CD4-positive, alpha-beta T cell treated with Interleukin-10 for 1 hour (primary cell): ENCODE data around the gene TSKU.
A peak's percentile ranks its signal among the peaks of the same experiment; 100 is the strongest.

Experiments used
- DNase-seq: peaks from one replicate; pipeline ENCODE4 v3.0.0-alpha.2; 2020

The TSKU gene

GRCh38 chr11:76771446-76772099 lies 11.6 kb upstream of the TSKU start:
- DNase-seq, result no peak

DNA sequence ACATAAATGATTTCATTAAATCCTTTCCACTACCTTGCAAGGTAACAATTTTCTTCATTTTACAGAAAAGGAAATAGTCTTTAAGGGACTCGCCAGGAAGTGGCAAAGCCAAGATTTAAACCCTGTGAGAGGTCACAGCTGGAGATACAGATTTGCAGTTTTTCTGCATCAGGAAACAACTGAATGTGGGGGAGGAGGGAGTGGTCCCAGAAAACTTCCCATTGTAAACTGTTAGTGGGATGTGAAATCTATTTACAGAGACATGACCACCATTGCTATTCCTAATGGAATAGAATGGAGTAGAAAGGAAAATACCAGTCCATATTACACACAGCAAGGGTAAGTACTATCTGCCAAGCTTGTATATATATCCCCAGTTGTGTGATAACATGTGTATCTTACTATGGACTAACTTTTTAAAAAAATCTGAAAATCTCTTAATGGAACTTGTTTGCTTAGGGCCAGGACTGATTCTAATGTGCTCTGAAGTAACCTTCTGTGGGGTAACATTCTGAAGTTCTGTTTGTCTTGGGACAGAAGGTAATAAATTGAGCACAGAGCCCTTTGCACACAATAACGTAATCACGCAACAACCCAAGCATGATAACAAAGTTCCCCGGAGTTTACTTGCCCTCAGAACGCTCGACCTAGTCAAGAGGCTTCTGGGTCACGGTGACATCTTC lies 10.9 kb upstream of the TSKU start:
- no peak for DNase-seq

GRCh38 chr11:76772783-76773106 lies 10.4 kb upstream of the TSKU start:
- no peak for DNase-seq

DNA sequence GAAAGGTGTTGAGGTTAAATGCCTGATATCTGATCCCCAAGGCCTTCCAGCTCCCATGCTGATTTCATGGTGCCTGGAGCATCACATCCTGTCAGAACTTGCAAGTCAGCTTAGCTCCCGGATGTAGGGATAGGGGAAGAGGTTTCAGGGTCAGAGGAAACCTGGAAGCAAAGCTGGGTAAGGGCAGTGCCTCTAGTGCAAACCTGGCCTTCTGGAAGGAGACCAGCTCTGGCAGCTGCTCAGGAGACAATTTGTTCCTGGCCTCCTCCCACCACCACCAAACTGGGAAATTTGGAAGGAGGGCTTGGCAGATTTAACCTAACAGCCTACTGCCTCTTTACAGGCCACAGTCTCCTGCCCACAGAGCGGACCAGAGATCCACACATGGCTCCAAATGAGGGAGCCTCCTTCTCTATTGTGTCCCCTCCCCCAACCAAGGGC lies 9.2 kb upstream of the TSKU start:
- DNase-seq, result no peak

GRCh38 chr11:76776472-76776871 lies 6.7 kb upstream of the TSKU start:
- no peak for DNase-seq

GRCh38 chr11:76777305-76777704 lies 5.9 kb upstream of the TSKU start:
- DNase-seq, result no peak

GRCh38 chr11:76777876-76778275 lies 5.3 kb upstream of the TSKU start:
- DNase-seq, result no peak

- DNase-seq, result no peak
These were observed 4.3 kb upstream of the TSKU start for GRCh38 chr11:76778874-76779273.

DNA sequence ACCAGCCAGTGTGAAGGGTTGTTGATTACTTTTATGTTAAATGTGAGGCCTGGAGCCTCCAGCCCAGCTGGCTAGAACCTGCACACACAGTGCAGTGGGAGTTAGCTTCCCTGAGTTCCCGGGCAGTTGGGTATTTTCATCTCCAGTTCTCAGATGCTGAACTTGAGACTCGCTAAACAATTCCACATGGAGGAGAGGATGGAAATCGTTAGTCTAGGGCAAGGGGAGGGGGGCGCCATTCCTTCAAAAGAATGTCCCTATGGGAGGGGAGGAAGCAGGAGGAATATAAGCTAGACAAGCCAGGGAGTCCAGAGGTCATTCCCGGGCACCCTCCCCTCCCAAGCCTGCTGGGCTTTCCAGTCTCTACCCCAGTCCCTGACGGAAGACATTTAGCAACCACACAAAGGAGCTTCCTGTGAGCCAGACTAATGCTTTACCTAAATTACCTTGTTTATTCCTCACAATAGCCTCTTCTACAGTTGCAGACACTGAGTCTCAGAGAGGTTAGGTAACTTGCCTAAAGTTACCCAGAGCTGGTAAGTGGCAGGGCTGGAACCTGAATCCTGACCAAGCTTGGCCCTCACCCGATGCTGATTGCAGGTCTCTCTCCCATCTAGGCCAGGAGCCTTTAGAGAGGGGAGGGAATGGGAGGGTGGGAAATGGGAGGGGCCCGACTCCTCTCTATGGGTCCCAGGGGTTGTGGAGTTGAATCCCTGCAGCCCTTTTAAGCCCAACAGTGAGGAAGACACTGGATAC lies 1.9 kb upstream of the TSKU start:
- no peak for DNase-seq

DNA sequence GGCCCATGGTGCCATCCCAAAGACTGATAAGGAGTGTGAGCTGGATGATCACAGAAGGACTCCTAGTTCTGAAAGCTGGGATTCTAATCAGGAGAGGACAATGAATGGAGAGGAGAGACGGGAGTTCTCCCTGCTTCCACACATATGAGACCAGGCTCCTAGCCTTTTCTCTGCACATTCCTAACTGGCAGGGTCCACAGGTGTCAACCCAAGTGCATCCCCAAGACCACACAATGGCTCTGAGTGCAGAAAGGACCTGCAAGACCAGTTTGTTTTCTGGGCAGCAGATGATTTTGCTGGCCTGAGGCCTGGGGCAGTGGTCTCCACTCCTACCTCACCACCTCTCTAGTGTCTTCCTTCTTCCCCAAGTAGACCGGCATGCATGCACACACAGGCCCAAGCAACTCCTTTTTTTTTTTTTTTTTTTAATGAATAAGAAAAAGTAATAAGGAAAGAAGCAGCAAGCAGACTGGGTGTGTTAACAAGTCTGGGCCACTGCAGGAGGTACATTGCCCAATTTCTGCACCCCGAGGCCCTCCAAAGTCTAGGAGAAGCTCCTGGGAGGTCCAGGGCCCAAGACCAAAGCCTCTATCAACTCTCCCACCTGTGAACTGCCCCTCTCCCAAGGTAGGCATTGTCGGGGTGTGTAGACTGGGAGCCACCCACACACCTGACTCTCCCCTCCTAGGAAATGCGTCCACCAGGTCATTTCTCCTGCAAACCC lies 1.2 kb upstream of the TSKU start:
- DNase-seq, result no peak

- DNase-seq, result peak; percentile 13
These were observed 444 bp upstream of the TSKU start for GRCh38 chr11:76782531-76783293.

GRCh38 chr11:76783896-76784813 lies 999 bp downstream of the TSKU start:
- no peak for DNase-seq

DNA sequence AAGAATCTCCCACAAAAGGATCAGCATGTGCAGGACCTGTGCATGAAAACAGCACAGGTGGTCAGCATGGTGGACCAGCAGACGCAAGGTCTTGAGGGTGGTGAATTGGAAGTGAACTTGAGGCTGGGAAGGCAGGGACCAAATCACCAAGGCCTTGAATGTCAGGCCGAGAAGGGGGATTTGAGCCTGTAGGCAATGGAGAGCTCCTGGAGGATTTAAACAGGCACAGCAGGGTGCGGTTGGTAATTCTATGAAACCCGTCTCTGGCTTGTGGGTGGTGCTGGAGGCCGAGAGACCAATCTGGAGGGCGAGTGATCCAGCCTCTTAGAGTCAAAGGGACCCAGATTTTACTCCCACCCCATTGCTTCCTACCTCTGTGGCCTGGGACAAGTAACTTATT lies 2.4 kb downstream of the TSKU start:
- DNase-seq, result no peak

- no peak for DNase-seq
These were observed 2.9 kb downstream of the TSKU start for GRCh38 chr11:76786016-76786415.

- DNase-seq, result no peak
These were observed 3.4 kb downstream of the TSKU start for GRCh38 chr11:76786441-76787014.

DNA sequence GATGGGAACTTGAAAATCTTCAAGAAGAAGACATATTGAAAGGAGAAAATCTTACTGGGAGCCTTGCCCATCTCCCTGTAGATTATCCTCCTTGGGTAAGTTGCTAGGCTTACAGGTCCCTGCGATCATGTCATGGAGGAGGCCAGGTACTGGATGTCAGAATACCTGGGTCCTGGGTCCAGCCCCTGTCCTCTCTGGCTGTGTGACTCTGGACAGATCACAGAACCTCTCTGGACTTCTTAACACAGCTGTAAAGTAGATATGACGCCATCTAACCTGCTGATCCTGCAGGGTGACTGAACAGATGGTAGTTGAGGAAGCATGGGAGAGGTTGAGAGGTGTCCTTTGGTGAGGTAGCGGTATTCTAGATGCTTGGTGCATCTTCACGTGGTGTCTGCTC lies 4.1 kb downstream of the TSKU start:
- no peak for DNase-seq

- DNase-seq, result no peak
These were observed 4.9 kb downstream of the TSKU start for GRCh38 chr11:76787911-76788596.

DNA sequence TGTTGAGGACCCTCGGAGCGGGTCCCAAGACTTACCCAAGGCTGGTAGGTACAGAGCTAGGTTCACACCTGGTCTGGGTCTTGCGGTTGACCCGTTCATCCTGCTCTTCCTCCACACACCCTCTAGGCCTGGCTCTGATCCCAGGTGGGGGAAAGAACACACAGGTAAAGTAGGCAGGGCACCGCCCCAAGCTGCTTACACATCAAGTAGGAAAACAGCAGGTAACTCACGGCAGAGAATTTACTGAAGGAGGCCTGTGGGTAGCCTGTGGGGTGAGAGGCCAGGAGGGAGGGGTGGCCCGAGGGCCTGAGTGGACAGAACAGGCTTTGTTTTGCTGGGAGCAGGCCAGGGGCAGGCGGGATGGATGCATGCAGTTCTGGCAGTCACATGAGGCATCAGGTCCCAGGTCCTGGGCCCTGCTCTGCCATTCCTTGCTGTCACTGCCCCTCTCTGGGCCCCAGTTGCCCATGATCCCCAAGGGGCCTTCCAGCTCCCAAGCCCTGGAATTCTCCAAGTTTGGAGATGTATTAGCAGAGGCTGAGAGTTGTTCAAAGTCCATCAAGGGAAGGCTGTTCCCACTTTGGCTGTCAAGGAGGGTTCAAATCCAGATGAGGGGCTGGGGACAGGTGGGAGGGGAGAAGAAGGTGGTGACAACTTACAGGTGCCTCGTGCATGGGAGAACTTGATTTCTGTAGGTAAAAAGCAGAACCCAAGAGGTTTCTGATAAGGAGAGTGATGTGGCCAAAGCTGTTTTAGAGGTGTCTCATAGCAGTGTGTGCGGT lies 5.7 kb downstream of the TSKU start:
- no peak for DNase-seq

DNA sequence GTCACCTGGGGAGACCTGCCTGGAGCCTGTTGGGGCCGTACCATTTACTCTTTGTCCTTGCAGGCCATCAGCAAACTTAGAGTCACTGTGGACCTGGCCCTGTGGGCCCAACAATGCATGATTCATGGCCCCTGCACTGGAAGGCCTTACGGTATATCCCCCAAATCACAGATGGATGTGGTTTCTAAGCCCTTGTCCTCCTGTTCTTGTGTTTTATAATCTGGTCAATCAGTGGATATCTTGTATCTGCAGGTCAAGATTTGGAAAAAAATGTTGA lies 6.2 kb downstream of the TSKU start:
- no peak for DNase-seq

DNA sequence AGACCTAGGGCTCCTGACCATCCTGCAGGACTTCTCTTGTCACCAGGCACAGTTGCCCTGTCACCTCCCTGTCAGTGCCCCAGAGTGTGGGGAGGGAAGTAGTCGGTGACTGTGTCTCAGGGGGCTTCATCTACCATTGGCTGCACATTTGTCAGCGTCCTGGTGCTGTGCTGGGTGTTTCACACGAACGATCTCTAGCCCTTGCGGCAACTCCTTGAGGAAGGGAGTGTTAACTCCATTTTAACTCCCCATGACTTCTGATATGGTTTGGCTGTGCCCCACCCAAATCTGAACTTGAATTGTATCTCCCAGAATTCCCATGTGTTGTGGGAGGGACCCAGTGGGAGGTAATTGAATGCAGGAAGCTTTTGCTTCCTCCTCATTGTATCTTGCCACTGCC lies 7.1 kb downstream of the TSKU start:
- DNase-seq, result no peak
